ENCODE measurements around the gene DEFB108B. TPM values are rescaled to one million over a fixed set of nuclear protein-coding genes. Genes with fewer than 3 reads are reported as not detected.
"Not testable (repeated sequence)": the region's sequence is repeated elsewhere in the genome, so short reads cannot be mapped to it uniquely, and the experiment has no call there.

Gene DEFB108B
- total RNA-seq, 1 donor from 2014 or later, result not detected

DNA sequence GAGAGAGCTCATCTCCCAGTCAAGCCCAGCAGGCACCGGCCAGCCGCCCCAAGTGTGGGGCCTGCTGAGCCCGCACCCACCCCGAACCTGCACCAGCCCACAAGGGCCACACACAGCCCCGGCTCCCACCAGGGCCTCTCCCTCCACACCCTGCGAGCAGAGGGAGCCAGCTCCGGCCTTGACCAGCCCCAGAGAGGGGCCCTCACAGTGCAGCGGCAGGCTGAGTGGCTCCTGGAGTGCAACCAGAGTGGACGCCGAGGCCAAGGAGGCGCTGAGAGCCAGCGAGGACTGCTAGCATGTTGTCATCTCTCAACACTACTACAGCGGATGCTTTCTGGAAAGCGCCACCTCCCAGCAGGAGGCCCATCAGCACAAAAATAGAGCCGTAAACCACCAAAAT is 10.9 kb downstream of the DEFB108B start:
- no peaks in the 10 kb centered on the region for H3K4me1 Mint-ChIP-seq (ENCODE audit: unreplicated experiment)
- no peaks in the 10 kb centered on the region for H3K9me3 Mint-ChIP-seq (ENCODE audit: unreplicated experiment)
- H3K36me3 Mint-ChIP-seq (ENCODE audit: low read depth, unreplicated experiment), result no peaks in the 10 kb centered on the region
- TF ChIP-seq, protein P1, sequence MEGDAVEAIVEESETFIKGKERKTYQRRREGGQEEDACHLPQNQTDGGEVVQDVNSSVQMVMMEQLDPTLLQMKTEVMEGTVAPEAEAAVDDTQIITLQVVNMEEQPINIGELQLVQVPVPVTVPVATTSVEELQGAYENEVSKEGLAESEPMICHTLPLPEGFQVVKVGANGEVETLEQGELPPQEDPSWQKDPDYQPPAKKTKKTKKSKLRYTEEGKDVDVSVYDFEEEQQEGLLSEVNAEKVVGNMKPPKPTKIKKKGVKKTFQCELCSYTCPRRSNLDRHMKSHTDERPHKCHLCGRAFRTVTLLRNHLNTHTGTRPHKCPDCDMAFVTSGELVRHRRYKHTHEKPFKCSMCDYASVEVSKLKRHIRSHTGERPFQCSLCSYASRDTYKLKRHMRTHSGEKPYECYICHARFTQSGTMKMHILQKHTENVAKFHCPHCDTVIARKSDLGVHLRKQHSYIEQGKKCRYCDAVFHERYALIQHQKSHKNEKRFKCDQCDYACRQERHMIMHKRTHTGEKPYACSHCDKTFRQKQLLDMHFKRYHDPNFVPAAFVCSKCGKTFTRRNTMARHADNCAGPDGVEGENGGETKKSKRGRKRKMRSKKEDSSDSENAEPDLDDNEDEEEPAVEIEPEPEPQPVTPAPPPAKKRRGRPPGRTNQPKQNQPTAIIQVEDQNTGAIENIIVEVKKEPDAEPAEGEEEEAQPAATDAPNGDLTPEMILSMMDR (IDR thresholded peaks at IDR 0.05; ENCODE audit: unreplicated experiment), result no peak
- DNase-seq (ENCODE audit: low spot score), result no peak
- peaks cover 3% of the 10 kb centered on the region for H3K27me3 Mint-ChIP-seq (ENCODE audit: unreplicated experiment)
- H3K27ac Mint-ChIP-seq (ENCODE audit: unreplicated experiment), result no peak overlapping the region
- H3K4me3 Mint-ChIP-seq (ENCODE audit: unreplicated experiment), result no peak overlapping the region

DNA sequence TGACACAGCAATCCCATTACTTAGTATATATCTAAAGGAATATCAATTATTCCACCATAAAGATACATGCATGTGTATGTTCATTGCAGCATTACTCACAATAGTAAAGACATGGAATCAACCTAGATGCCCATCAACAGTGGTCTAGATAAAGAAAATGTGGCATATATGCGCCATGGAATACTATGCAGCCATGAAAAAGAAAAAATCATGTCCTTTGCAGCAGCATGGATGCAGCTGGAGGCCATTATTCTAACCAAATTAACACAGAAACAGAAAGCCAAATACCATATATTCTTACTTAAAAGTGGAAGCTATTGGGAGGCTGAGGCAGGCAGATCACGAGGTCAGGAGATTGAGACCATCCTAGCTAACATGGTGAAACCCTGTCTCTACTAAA is 20.9 kb downstream of the DEFB108B start:
- not testable (repeated sequence) for H3K36me3 Mint-ChIP-seq (ENCODE audit: low read depth, unreplicated experiment); H3K9me3 Mint-ChIP-seq (ENCODE audit: unreplicated experiment); H3K4me3 Mint-ChIP-seq (ENCODE audit: unreplicated experiment); H3K4me1 Mint-ChIP-seq (ENCODE audit: unreplicated experiment); H3K27ac Mint-ChIP-seq (ENCODE audit: unreplicated experiment); H3K27me3 Mint-ChIP-seq (ENCODE audit: unreplicated experiment); DNase-seq (ENCODE audit: low spot score)

DNA sequence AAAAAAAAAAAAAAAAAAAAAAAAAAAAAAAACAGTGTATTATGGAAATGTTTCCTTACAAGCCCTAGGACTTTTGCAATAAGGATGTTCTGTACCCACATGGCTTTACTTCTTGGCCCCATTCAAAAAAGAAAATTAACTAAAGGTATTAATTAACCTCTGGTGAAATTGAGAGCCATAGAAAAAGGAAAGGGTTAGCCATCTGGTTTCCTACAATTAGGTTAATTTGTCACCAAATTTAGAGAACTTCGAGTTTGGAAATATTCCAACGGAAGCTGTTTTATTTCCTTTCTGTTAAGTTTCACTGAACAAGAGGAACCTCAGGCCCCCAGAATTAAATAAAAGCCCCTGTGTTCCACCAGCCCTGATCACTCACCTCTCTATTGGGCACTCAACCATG is 22.9 kb downstream of the DEFB108B start:
- not testable (repeated sequence) for H3K4me3 Mint-ChIP-seq (ENCODE audit: unreplicated experiment)

DNA sequence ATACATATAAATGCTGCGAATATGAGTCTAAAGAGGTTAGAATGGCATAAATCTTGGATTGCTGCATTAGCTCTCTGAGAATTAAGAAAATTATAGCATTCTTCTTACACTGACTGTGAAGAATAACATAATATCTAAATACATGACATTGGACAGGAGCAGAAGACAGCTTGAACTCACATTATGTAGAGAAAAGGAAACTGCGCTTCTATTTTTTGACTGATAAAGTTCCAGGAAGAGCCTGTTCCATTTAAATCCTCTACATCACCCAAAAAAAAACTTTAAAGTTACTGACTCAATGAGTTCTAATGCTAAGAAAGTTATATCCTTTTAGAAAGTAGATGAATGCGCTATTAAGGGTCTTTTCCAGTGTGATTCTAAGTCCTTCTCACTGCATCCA is 27.8 kb downstream of the DEFB108B start:
- not testable (repeated sequence) for DNase-seq (ENCODE audit: low spot score); H3K36me3 Mint-ChIP-seq (ENCODE audit: low read depth, unreplicated experiment); H3K27ac Mint-ChIP-seq (ENCODE audit: unreplicated experiment); H3K9me3 Mint-ChIP-seq (ENCODE audit: unreplicated experiment); H3K27me3 Mint-ChIP-seq (ENCODE audit: unreplicated experiment); H3K4me1 Mint-ChIP-seq (ENCODE audit: unreplicated experiment); H3K4me3 Mint-ChIP-seq (ENCODE audit: unreplicated experiment)

More for the DNA sequence above, 22.9 kb downstream of the DEFB108B start:
- not testable (repeated sequence) for H3K36me3 Mint-ChIP-seq (ENCODE audit: low read depth, unreplicated experiment); H3K27ac Mint-ChIP-seq (ENCODE audit: unreplicated experiment); H3K4me1 Mint-ChIP-seq (ENCODE audit: unreplicated experiment); H3K9me3 Mint-ChIP-seq (ENCODE audit: unreplicated experiment); H3K27me3 Mint-ChIP-seq (ENCODE audit: unreplicated experiment); DNase-seq (ENCODE audit: low spot score)

DNA sequence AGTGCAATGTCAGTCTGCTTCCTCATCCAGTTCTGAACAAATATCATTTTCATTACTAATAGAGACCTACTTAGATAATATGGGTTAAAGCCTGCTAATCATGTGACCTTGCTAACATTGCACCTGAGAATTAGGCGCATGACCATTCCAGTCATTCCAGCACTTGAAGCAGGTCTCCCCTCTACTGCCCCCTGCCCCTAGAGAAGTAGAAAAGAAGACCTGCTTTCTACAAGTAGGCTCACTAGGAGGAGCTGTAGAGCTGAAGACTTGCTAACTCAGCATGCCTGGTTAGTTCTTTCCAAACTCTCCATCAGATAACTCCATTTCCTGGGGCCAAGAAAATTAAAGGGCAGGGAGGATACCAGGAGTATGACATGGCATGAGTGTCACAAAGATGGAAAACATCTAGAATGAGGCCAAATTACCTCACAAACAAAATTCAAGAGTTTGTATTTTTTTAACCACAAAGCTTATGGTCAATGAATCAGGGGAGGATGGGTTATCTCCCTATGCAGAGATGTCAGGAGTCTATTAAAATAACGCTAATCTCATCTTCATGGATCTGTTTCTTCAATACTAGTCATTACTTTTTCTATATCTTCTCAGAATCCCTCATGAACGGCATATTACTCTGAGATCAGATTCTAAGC is 31.1 kb downstream of the DEFB108B start:
- TF ChIP-seq, protein P1 (IDR thresholded peaks at IDR 0.05; ENCODE audit: unreplicated experiment), result peak; percentile 46
- H3K9me3 Mint-ChIP-seq (ENCODE audit: unreplicated experiment); H3K4me3 Mint-ChIP-seq (ENCODE audit: unreplicated experiment); H3K36me3 Mint-ChIP-seq (ENCODE audit: low read depth, unreplicated experiment); H3K27ac Mint-ChIP-seq (ENCODE audit: unreplicated experiment); H3K4me1 Mint-ChIP-seq (ENCODE audit: unreplicated experiment); H3K27me3 Mint-ChIP-seq (ENCODE audit: unreplicated experiment): not testable (repeated sequence)
- DNase-seq (ENCODE audit: low spot score), result peak; percentile 65

DNA sequence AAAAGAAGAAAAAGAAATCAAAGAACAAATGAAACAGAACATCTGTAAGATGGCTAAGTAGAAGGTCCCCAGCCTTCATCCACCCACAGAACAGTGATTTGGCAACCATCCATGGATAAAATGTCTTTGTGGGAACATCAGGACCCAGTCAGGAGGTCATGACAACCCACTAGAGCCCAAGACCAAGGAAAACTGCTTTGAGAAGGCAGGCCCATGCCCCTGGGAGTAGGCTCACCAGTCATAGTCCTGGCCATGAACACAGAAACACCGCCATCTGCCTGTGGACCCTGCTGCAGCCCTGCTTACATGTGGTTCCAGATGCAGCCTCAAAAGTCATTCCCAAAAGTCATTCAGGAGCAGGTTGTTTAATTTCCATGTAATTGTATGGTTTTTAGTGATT is 34.2 kb downstream of the DEFB108B start:
- not testable (repeated sequence) for DNase-seq (ENCODE audit: low spot score); H3K4me3 Mint-ChIP-seq (ENCODE audit: unreplicated experiment)

DNA sequence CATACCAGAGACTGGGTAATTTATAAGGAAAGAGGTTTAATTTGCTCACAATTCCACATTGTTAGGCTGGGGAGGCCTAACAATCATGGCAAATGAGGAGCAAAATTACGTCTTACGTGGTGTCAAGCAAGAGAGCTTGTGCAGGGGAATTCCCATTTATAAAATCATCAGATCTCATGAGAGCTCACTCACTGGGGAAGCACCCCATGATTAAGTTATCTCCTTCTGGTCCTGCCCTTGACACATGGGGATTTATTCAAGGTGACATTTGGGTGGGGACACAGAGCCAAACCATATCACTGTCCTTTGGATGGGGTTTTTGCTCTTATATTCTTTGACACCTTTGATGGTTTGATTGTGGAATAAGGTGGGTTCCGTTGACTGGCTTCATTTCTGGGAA is 36.9 kb downstream of the DEFB108B start:
- not testable (repeated sequence) for H3K27ac Mint-ChIP-seq (ENCODE audit: unreplicated experiment); H3K27me3 Mint-ChIP-seq (ENCODE audit: unreplicated experiment); DNase-seq (ENCODE audit: low spot score); H3K4me1 Mint-ChIP-seq (ENCODE audit: unreplicated experiment); H3K36me3 Mint-ChIP-seq (ENCODE audit: low read depth, unreplicated experiment); H3K9me3 Mint-ChIP-seq (ENCODE audit: unreplicated experiment); H3K4me3 Mint-ChIP-seq (ENCODE audit: unreplicated experiment)

More for the DNA sequence above, 34.2 kb downstream of the DEFB108B start:
- H3K27ac Mint-ChIP-seq (ENCODE audit: unreplicated experiment); H3K36me3 Mint-ChIP-seq (ENCODE audit: low read depth, unreplicated experiment); H3K9me3 Mint-ChIP-seq (ENCODE audit: unreplicated experiment); H3K27me3 Mint-ChIP-seq (ENCODE audit: unreplicated experiment); H3K4me1 Mint-ChIP-seq (ENCODE audit: unreplicated experiment): not testable (repeated sequence)

DNA sequence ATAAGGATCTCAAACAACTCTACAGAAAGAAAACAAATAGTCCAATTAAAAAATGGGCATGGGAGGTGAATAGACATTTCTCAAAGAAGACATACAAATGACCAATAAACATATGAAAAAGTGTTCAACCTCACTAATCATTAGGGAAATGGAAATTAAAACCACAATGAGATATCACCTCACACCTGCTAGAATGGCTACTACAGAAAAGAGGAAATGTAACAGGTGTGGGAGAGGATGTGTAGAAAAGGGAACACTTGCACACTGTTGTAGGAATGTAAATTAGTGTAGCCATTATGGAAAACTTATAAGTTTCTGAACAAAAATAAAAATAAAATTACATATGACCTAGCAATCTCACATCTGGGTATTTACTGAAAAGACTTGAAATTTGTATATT is 37.7 kb downstream of the DEFB108B start:
- H3K4me3 Mint-ChIP-seq (ENCODE audit: unreplicated experiment); H3K4me1 Mint-ChIP-seq (ENCODE audit: unreplicated experiment); H3K36me3 Mint-ChIP-seq (ENCODE audit: low read depth, unreplicated experiment); H3K27me3 Mint-ChIP-seq (ENCODE audit: unreplicated experiment); DNase-seq (ENCODE audit: low spot score); H3K27ac Mint-ChIP-seq (ENCODE audit: unreplicated experiment); H3K9me3 Mint-ChIP-seq (ENCODE audit: unreplicated experiment): not testable (repeated sequence)

DNA sequence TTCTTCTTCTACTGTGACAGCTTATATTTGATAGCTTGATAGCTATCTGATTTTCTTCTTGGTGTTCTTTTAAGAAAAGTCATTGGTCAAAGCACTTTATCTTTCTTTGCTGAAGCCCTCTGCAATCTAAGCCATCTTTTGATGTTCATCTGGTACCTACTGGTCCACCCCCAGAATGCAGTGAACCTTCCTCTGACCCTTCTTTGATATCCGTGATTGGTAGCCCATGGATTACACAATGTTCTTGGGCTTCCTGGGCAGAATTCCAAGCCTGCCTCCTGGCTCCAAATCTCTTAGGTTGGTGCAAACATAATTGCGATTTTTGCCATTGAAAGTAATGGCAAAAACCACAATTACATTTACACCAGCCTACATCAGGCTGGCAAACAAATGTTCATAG is 43.3 kb downstream of the DEFB108B start:
- not testable (repeated sequence) for H3K36me3 Mint-ChIP-seq (ENCODE audit: low read depth, unreplicated experiment); H3K27ac Mint-ChIP-seq (ENCODE audit: unreplicated experiment); H3K27me3 Mint-ChIP-seq (ENCODE audit: unreplicated experiment)

DNA sequence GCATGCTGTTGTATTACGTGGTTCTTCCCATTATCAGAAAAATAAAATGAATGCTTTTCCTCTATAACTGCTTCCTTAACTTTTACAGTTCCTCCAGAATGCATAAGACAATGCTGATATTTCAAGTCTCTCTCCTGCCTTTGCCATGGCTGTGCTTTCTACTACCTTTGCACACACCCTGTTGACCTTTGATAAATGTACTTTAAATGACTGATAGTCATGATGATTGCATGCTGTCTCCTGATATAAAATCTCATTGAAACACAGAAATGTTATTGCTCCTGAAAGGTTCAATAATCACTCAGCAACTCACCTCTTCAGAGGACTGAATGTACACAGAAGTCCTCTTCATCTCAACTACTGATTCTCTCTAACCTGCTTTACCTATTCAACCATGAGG is 45.1 kb downstream of the DEFB108B start, which contains the start of gene DEFB131B:
Gene DEFB131B (plus strand): TSS at position 395 of the 400 bp plus-strand sequence. CDS start 0 bp downstream, at position 395.
- H3K27ac Mint-ChIP-seq (ENCODE audit: unreplicated experiment); H3K27me3 Mint-ChIP-seq (ENCODE audit: unreplicated experiment): not testable (repeated sequence)

More for the DNA sequence above, 43.3 kb downstream of the DEFB108B start:
- H3K9me3 Mint-ChIP-seq (ENCODE audit: unreplicated experiment); H3K4me1 Mint-ChIP-seq (ENCODE audit: unreplicated experiment); H3K4me3 Mint-ChIP-seq (ENCODE audit: unreplicated experiment); DNase-seq (ENCODE audit: low spot score): not testable (repeated sequence)

More for the DNA sequence above, 45.1 kb downstream of the DEFB108B start, which contains the start of gene DEFB131B:
- not testable (repeated sequence) for H3K4me3 Mint-ChIP-seq (ENCODE audit: unreplicated experiment); H3K9me3 Mint-ChIP-seq (ENCODE audit: unreplicated experiment); DNase-seq (ENCODE audit: low spot score); H3K4me1 Mint-ChIP-seq (ENCODE audit: unreplicated experiment); H3K36me3 Mint-ChIP-seq (ENCODE audit: low read depth, unreplicated experiment)

Data from endothelial cell (in vitro differentiated cells).